Nephron progenitor cell (in vitro differentiated cells): ENCODE measurements around the gene RFX8.
"Not testable (repeated sequence)": the region's sequence is repeated elsewhere in the genome, so short reads cannot be mapped to it uniquely, and the experiment has no call there.

Experiments
- DNase-seq: peaks from one replicate; pipeline ENCODE4 v3.0.0; 2021
- H3K27ac Mint-ChIP-seq: 2 replicates; pipeline ENCODE4 v1.8.0; 2021; ENCODE audit warnings: mild to moderate bottlenecking, moderate library complexity, mixed read lengths
- H3K27me3 Mint-ChIP-seq: 2 replicates; pipeline ENCODE4 v1.8.0; 2021; ENCODE audit warnings: mild to moderate bottlenecking, low read depth, mixed read lengths; ENCODE audit not compliant: poor library complexity
- H3K36me3 Mint-ChIP-seq: 2 replicates; pipeline ENCODE4 v1.8.0; 2021; ENCODE audit warnings: low read depth, mixed read lengths
- H3K4me1 Mint-ChIP-seq: 2 replicates; pipeline ENCODE4 v1.8.0; 2021; ENCODE audit warnings: mixed read lengths
- H3K4me3 Mint-ChIP-seq: 2 replicates; pipeline ENCODE4 v1.8.0; 2021; ENCODE audit warnings: mild to moderate bottlenecking, moderate library complexity, mixed read lengths
- H3K9me3 Mint-ChIP-seq: 2 replicates; pipeline ENCODE4 v1.8.0; 2021; ENCODE audit warnings: mild to moderate bottlenecking, moderate library complexity, mixed read lengths
- TF ChIP-seq, protein P1 (sequence below): fragments of 200-600 bp; sonication (generic); IDR thresholded peaks from 2 replicates; pipeline ENCODE4 v1.5.0; 2021; ENCODE audit warnings: antibody characterized with exemption

RFX8 gene

DNA sequence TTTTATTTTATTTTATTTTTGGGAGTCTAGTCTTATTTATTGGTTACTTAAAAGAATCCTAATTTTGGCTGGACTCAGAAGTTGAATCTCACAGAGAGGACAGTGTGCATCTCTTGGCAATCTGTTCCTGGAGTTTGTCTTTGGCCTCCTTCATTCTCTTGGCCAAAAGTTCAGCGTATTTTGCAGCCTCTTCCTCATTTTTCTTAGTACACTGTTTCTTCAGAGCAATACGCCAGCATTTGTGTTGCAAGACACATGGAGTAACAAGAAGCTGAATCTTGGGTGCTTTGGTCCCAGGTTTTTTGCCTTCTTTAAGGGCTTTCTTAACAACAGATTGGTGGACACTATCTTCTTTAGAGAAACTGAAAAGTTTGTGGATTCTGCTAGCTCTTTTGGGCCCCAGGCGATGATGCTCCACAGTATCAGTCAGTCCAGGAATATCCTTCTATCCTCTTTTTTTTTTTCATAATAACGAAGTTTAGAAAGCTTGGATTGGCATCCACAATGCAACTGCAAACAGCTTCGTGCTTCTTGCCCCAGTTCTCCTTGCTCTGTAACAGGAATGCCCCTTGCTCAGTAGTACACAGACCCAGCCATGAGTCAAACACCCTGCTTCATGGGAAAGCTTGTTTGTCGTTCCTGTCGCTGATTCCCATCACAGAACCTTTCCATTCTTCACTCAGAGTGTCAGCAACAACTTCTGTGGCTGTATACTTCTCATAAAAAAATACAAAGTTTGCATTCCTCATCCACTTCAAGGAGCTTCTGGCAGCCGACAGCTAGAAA lies 34.8 kb upstream of the RFX8 start:
- H3K4me3 Mint-ChIP-seq: no peak overlapping the region
- no peak for DNase-seq
- no peaks in the 10 kb centered on the region for H3K4me1 Mint-ChIP-seq
- TF ChIP-seq, protein P1, sequence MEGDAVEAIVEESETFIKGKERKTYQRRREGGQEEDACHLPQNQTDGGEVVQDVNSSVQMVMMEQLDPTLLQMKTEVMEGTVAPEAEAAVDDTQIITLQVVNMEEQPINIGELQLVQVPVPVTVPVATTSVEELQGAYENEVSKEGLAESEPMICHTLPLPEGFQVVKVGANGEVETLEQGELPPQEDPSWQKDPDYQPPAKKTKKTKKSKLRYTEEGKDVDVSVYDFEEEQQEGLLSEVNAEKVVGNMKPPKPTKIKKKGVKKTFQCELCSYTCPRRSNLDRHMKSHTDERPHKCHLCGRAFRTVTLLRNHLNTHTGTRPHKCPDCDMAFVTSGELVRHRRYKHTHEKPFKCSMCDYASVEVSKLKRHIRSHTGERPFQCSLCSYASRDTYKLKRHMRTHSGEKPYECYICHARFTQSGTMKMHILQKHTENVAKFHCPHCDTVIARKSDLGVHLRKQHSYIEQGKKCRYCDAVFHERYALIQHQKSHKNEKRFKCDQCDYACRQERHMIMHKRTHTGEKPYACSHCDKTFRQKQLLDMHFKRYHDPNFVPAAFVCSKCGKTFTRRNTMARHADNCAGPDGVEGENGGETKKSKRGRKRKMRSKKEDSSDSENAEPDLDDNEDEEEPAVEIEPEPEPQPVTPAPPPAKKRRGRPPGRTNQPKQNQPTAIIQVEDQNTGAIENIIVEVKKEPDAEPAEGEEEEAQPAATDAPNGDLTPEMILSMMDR: no peak
- no peak overlapping the region for H3K27ac Mint-ChIP-seq
- peaks cover 2% of the 10 kb centered on the region for H3K27me3 Mint-ChIP-seq
- no peaks in the 10 kb centered on the region for H3K36me3 Mint-ChIP-seq
- H3K9me3 Mint-ChIP-seq: peaks cover 13% of the 10 kb centered on the region

DNA sequence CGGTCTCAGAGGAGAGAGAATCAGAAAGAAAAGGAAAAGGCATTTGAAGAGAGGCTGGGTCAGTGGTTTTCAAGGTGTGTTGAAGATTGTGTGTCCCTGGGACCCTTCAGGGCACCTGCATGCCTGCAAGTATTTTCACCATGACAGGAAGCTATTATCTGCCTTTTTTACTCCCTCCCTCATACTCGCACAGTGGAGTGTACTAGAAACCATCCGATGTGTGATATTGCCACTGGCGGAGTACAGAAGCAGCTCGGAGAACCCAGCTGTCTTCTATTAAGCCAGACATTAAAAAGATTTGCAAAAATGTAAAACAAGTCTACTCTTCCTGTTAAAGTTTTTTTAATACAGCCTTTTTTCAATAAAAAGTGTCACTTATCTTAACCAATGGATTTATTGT lies 33.7 kb upstream of the RFX8 start:
- no peak for DNase-seq
- Mint-ChIP-seq H3K36me3 (no peaks in the 10 kb centered on the region), H3K4me1 (no peaks in the 10 kb centered on the region), H3K4me3 (no peak overlapping the region), H3K27ac (no peak overlapping the region), H3K9me3 (peaks cover 10% of the 10 kb centered on the region), H3K27me3 (peaks cover 2% of the 10 kb centered on the region)
- TF ChIP-seq, protein P1: no peak

DNA sequence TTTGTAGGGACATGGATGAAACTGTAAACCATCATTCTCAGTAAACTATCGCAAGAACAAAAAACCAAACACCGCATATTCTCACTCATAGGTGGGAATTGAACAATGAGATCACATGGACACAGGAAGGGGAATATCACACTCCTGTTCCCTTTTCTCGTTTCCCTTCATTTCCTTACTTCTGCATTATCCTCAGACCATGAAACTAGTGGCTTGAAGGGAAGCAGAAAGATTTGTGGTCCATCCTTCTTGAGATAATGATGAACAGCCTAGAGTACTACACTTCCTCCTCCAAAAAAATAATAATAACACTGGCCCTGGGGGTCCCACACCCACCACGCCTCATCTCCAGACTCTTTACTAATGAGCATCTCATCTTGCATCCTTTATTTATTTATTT lies 30.4 kb upstream of the RFX8 start:
- H3K4me3 Mint-ChIP-seq, H3K27me3 Mint-ChIP-seq, H3K36me3 Mint-ChIP-seq, DNase-seq, H3K27ac Mint-ChIP-seq, H3K9me3 Mint-ChIP-seq, H3K4me1 Mint-ChIP-seq: not testable (repeated sequence)

DNA sequence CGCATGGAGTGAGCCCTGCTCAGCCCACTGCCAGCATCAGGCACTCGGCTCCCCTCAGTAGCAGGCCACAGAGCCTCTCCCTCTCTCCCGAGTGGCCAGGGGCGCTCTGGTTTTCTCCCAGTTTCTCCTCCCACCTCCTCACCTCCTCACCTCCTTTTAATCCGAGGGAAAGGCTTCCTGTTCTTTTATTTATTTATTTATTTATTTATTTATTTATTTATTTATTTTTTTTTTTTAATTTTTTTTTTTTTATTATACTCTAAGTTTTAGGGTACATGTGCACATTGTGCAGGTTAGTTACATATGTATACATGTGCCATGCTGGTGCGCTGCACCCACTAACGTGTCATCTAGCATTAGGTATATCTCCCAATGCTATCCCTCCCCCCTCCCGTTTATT lies 29.8 kb upstream of the RFX8 start:
- not testable (repeated sequence) for DNase-seq, H3K9me3 Mint-ChIP-seq, H3K27me3 Mint-ChIP-seq, H3K4me3 Mint-ChIP-seq, H3K4me1 Mint-ChIP-seq, H3K36me3 Mint-ChIP-seq, H3K27ac Mint-ChIP-seq

DNA sequence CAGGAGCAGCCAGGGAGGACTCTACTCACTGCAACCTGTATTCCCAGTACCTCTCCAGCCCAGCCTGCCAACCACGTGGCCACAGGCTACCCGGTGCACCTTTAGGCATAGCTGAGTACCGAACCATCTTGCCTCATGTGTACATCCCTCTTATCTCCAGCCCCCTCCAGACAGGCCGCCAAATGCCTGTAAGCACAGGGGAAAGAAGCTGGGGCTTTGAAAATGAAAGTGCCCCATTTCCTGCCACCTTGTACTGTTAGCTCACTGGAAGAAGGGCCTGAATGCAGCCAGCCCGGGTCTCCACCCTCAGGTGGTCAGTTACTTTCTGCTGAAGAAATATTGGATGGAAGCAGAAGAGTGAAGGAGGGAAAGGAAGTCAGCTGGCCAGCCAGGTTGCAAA lies 27.2 kb upstream of the RFX8 start:
- no peaks in the 10 kb centered on the region for H3K9me3 Mint-ChIP-seq
- H3K4me3 Mint-ChIP-seq: no peak overlapping the region
- no peak for DNase-seq
- no peaks in the 10 kb centered on the region for H3K4me1 Mint-ChIP-seq
- TF ChIP-seq, protein P1: no peak
- H3K36me3 Mint-ChIP-seq: no peaks in the 10 kb centered on the region
- peaks cover 3% of the 10 kb centered on the region for H3K27me3 Mint-ChIP-seq
- no peak overlapping the region for H3K27ac Mint-ChIP-seq

DNA sequence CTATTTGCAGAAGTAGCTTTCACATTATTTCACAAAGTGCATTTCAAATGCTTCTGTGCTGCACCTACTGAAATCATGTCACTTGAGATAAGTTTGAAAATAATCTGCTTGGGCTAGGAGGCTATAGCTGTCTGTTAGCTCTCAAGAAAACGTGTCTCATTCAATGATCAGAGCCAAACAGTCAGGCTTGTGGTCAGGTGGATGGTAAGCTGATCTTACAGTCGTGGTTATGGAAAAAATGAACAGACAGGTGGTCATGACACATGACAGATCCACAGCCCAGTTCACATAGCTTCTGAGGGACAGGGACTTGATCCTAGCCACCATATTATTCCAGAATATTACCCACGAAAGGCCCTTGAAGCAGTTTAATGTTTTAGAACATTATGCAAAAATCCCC lies 26.5 kb upstream of the RFX8 start:
- no peak for DNase-seq
- Mint-ChIP-seq H3K9me3 (no peaks in the 10 kb centered on the region), H3K27ac (no peak overlapping the region), H3K4me1 (no peaks in the 10 kb centered on the region), H3K36me3 (no peaks in the 10 kb centered on the region), H3K27me3 (peaks cover 3% of the 10 kb centered on the region), H3K4me3 (no peak overlapping the region)
- TF ChIP-seq, protein P1: no peak

DNA sequence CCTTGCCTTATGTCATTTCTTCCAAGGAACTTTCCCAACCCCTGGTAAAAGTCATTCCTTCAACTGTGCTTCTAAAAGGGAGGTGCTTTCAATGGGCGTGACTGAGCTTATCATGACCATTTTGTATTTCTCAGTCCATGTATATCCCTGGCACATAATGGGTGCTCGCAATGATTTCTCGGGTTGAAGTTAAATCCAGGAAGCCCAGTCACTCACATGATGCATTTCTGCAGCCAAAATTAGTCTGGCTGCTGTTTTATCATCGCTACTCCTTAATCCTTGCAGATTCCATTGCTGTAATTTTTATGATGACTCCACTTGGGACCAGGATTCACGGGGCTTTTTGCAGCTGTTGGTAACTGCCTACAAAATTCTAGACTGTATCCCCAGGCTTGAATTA lies 25.9 kb upstream of the RFX8 start:
- Mint-ChIP-seq H3K9me3 (no peaks in the 10 kb centered on the region), H3K27ac (no peak overlapping the region), H3K27me3 (peaks cover 3% of the 10 kb centered on the region), H3K4me3 (no peak overlapping the region), H3K36me3 (no peaks in the 10 kb centered on the region), H3K4me1 (no peaks in the 10 kb centered on the region)
- TF ChIP-seq, protein P1: no peak
- no peak for DNase-seq
